Right lung (tissue), 5 donors: ENCODE results near the gene ASB5. TPM values are rescaled to one million over a fixed set of nuclear protein-coding genes. Genes with fewer than 3 reads are reported as not detected.
"Not testable (repeated sequence)": the region's sequence is repeated elsewhere in the genome, so short reads cannot be mapped to it uniquely, and the experiment has no call there.

Source experiments
- DNase-seq, 2 donors: peaks; one replicate each; pipeline ENCODE4 v3.0.0-alpha.2; 2013
- polyA plus RNA-seq, 5 donors: library from polyadenylated mRNA; unstranded; fragments of 120-200 nt; gene quantifications; one replicate each; pipeline versions ENCODE4 v1.2.1 to v1.2.3, GENCODE V29; 2013; ENCODE audit warnings: inconsistent platforms in 1 of 5, low replicate concordance in 1 of 5; ENCODE audit not compliant: insufficient read length in 5 of 5, insufficient read depth in 1 of 5

The ASB5 gene
- polyA plus RNA-seq, 5 donors: 0.10 to 4.0 (median 0.39) TPM

DNA sequence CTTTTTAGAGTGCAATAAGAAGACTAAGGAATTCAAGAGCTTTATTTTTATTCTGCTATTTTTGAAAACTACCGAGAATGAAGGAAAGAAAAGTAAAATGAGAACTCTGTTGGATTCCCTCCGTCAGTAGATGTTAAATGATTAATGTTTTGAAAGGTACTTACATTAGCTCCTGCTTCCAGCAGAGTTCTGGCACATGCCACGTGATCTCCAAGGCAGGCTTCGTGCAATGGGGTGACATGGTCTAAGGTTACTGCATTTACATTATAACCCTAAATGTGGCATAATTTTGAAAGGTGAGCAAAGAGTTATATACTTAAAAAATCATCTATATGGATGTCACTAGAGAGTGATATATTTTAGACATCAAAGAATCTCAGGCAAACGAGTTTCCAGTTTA lies 46.9 kb downstream of the ASB5 start:
- DNase-seq: no peak

DNA sequence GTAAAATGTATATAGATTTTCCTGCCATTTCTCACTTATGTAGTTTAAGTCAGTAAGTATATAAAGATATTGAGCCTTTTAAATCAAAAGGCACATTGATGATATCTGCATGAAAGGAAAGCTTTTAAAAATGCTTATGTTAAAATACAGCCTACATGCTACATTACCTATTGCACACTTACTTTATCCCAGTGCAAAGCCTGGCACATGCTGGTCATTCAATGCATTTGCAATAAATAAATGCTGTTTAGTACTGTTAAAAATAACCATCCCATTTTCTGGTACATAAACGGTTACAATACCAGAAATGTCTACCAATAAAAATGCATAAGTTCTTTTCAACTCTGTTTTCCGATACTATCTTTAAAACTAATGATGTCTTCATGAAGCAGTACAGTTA lies 51.5 kb downstream of the ASB5 start:
- no peak for DNase-seq

- not testable (repeated sequence) for DNase-seq
These were observed 56.7 kb downstream of the ASB5 start for GRCh38 chr4:176212351-176212750.

GRCh38 chr4:176210579-176211296 lies 58.3 kb downstream of the ASB5 start:
- no peak for DNase-seq

DNA sequence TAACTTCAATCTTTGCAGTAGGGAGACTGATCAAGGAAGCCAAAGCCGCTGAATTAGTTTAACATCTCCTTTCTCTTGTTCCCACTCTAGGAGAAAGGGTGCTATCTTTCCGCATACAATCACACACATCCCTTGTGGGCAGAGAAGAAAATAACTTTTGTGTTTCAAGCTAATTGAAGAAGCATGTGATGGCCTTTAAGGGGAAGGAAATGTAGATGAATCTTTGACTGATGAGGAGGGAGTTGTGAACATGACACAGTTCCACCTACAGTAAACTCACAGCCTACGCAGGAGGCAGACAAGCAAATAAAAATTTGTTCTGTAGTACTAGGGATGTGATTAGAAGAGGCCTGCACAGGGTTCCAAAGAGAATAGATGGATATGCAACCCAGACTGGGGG lies 58.9 kb downstream of the ASB5 start:
- no peak for DNase-seq

DNA sequence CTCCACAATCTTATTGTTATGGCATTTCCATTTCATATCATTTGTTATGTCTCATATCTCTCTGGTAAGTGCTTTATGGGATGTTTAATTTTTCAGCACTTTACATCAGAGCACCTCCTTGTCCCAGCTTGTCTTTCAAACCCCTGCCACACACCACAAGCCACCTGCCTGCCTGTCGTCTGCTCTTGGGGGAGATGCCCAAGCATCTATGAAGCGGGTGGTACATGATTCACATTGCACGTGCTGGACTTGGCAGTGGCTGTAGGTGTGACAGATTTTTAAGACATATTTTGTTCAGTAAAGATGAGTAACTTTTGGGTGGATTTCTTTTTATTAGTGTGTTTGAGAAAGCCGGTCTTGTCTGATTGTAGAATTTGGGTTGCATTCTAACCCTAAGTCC lies 59.5 kb downstream of the ASB5 start:
- DNase-seq: no peak

GRCh38 chr4:176207839-176208238 lies 61.2 kb downstream of the ASB5 start:
- DNase-seq: no peak

DNA sequence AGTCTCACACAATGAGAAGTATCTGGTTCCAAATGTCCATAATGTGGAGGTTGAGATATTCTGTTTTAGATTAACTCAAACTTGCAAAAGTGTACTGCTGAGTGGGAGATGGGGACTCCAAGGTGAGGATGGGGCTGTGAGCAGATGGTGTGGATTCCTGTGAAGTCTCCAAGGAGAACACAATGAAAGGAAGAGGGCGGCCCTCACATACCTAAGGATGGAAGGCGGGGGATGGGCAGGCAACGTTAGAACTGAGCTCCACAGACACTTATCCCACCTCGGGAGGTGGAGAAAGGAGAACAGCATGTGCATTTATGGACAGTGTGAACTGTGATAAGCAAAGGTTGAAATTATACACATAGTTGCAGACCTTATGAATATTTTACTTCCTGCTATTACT lies 63.7 kb downstream of the ASB5 start:
- no peak for DNase-seq

- DNase-seq: no peak
These were observed 70.6 kb downstream of the ASB5 start for GRCh38 chr4:176198316-176198903.

DNA sequence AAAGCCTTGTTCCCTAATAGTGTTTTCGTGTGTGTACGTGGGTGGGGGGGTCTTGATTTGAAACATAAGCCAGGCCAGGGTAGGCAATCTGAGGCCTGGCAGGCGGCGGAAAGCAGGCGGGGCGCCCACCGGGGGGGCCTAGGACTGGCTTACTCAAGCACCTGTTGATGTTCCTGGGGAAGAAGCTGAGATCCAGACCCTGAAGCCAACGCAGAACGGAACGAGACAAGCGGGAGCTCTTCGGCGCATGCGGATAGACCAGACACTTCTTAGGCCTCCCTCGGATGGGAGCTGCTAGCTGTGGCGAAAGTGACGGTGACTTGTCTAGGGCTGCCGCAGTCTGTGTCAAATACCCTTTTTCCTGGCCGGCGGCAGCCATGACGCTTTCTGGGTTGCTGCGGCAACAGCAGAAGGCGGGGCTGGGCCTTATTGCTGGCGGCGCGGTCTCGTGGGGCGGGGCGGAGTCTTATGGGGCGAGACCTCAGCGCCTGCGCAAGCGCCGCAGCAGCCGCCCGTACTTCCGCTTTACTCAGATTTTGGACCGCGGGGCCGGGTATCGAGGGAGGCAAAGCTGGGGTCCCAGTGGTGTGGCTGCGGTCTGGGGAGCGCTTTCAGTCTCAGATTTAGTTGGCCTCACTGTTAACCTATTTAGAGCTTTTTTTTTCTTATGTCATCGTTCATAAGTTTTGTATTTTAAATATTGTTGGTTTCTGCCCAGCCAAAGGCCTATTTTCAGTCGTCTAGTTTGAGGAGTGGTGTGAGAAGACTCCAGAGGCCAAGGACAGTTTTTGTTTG lies 73.6 kb downstream of the ASB5 start, which contains the start of gene SPATA4:
SPATA4 (minus strand) TSS at position 402 of the 795 bp plus-strand sequence; CDS start at position 379, 23 bp downstream.
- peak; percentile 91 to 92 for DNase-seq

- DNase-seq: no peak
These were observed 75.1 kb downstream of the ASB5 start for GRCh38 chr4:176193938-176194337.

DNA sequence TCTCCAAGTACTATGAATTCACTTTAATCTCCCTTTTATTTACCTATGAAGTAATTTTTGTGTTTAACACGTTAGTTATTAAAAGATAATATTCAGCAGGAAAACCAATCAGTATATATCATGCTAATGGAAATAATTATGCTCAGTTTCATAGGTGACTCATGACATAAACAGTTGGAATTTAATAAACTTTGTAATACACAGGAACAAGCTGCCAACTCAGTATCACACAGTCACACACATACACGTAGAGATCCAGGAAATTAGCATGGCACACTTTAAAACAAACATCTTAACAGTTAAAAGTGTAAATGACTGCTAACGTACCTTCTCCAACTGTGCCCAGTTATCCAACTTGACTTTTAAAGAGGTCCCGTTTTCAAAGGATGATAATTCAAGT lies 75.9 kb downstream of the ASB5 start:
- DNase-seq: no peak

DNA sequence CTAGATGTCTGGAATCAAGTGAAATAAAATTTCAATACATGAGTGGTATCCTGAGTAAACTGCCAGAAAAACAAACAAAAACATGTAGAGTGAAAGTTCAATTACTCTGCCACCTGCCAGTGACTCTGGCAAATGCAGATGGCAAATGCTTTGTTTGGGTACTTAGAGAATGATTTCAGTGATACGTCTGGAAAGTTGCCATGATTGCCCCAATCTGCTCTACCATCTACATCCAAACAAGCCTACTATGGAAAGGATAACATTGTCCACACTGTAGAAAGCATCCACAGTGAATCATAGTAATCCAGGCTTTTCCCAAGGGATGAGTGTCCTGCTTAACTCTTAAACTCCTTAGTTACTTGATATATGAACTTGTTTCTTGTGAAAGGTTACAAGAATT lies 77.0 kb downstream of the ASB5 start:
- DNase-seq: no peak

GRCh38 chr4:176189891-176190795 lies 78.9 kb downstream of the ASB5 start:
- no peak for DNase-seq

- no peak for DNase-seq
These were observed 80.4 kb downstream of the ASB5 start for GRCh38 chr4:176188654-176189053.

- DNase-seq: no peak
These were observed 81.4 kb downstream of the ASB5 start for GRCh38 chr4:176187624-176188023.

DNA sequence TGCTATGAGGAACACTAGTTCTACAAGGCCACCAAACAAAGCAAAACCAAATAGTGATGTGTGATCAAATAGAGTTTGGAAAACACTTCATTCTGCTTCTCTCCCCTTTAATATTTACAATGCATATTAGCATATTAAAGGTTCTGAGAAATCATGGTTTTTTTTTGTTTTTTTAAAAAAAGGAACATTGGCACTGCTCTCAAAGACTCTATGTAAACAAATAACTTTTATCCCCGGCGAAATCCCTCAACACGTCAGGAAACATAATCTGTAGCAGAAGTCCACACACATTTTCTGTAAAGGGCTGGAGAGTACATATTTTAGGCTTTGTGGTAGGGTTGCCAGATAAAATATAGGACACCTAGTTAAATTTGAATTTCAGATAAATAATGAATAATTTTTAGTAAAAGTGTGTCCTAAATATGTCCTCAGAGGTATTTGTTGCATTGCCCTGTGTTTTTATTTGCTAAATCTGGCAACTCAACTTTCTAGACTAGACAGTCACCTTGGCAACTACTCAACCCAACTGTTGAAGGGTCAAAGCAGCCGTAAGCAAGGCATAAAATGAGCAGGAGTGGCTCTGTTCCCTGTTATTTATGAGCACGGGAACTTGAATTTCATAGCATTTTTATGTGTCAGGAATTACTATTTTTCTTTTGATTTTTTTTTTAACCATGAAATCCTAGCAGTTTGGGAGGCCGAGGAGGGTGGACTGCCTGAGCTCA lies 82.2 kb downstream of the ASB5 start:
- no peak for DNase-seq

GRCh38 chr4:176186067-176186466 lies 83.0 kb downstream of the ASB5 start:
- DNase-seq: no peak

GRCh38 chr4:176185051-176185450 lies 84.0 kb downstream of the ASB5 start:
- no peak for DNase-seq
